Measurements from ENCODE around the gene ATP6AP2.

Gene ATP6AP2

GRCh38 chrX:40646489-40647306 lies 65.9 kb downstream of the ATP6AP2 start:
- TF ChIP-seq CTCF (IDR thresholded peaks at IDR 0.05; ENCODE audit: insufficient read depth, low read depth, low read length, missing control alignments): no peak
- peak overlapping the region; percentile 55 for H3K4me3 ChIP-seq (ENCODE audit: low read depth, low read length)
- DNase-seq (ENCODE audit: low read depth): peak; percentile 51

GRCh38 chrX:40647307-40648197 lies 66.8 kb downstream of the ATP6AP2 start, which contains the start of gene CXorf38:
Gene CXorf38, minus strand, starts transcription at chrX:40647561. Its CDS starts 41 bp downstream, at chrX:40647520.
- TF ChIP-seq CTCF (IDR thresholded peaks at IDR 0.05; ENCODE audit: insufficient read depth, low read depth, low read length, missing control alignments): no peak
- H3K4me3 ChIP-seq (ENCODE audit: low read depth, low read length): peak within 1 kb of the TSS; percentile 55
- peak; percentile 92 for DNase-seq (ENCODE audit: low read depth)

- peak; percentile 75 for DNase-seq (ENCODE audit: low read depth)
- peak; percentile 44 for TF ChIP-seq CTCF (IDR thresholded peaks at IDR 0.05; ENCODE audit: insufficient read depth, low read depth, low read length, missing control alignments)
- no peak overlapping the region for H3K4me3 ChIP-seq (ENCODE audit: low read depth, low read length)
Observed at GRCh38 chrX:40651620-40652223, 71.0 kb downstream of the ATP6AP2 start.

- no peak overlapping the region for H3K4me3 ChIP-seq (ENCODE audit: low read depth, low read length)
- TF ChIP-seq CTCF (IDR thresholded peaks at IDR 0.05; ENCODE audit: insufficient read depth, low read depth, low read length, missing control alignments): no peak
- no peak for DNase-seq (ENCODE audit: low read depth)
Observed at GRCh38 chrX:40652664-40653063, 71.9 kb downstream of the ATP6AP2 start.

GRCh38 chrX:40653535-40653934 lies 72.8 kb downstream of the ATP6AP2 start:
- DNase-seq (ENCODE audit: low read depth): no peak
- no peak for TF ChIP-seq CTCF (IDR thresholded peaks at IDR 0.05; ENCODE audit: insufficient read depth, low read depth, low read length, missing control alignments)
- H3K4me3 ChIP-seq (ENCODE audit: low read depth, low read length): no peak overlapping the region
